GM19328 (cell line): Measurements from ENCODE around the gene ARL13B.
"Not testable (repeated sequence)": the region's sequence is repeated elsewhere in the genome, so short reads cannot be mapped to it uniquely, and the experiment has no call there.

Experiments
- ATAC-seq: cut with Tn5 transposase; IDR thresholded peaks from one replicate; pipeline ENCODE4 v1.9.1; 2021; ENCODE audit warnings: mild to moderate bottlenecking, moderate library complexity; ENCODE audit not compliant: unreplicated experiment

The ARL13B gene

GRCh38 chr3:94050546-94050945 lies 70.6 kb downstream of the ARL13B start:
- ATAC-seq, result no peak

- no peak for ATAC-seq
These were observed 81.3 kb downstream of the ARL13B start for GRCh38 chr3:94061297-94061696.

- peak; percentile 94 for ATAC-seq
These were observed 82.8 kb downstream of the ARL13B start, which contains the start of the genes DHFR2 and NSUN3 for GRCh38 chr3:94062513-94063404. Gene DHFR2, minus strand, starts transcription at chr3:94062916. Its CDS starts 1,405 bp downstream, at chr3:94061511. Gene NSUN3, plus strand, starts transcription at chr3:94063061. Its CDS starts 66 bp downstream, at chr3:94063127.

- no peak for ATAC-seq
These were observed 83.7 kb downstream of the ARL13B start for GRCh38 chr3:94063496-94064119.

GRCh38 chr3:94064243-94064860 lies 84.4 kb downstream of the ARL13B start:
- ATAC-seq, result no peak

GRCh38 chr3:94065122-94065521 lies 85.2 kb downstream of the ARL13B start:
- ATAC-seq, result no peak

- ATAC-seq, result no peak
These were observed 86.0 kb downstream of the ARL13B start for GRCh38 chr3:94065819-94066480.

GRCh38 chr3:94066506-94067500 lies 86.8 kb downstream of the ARL13B start:
- no peak for ATAC-seq

GRCh38 chr3:94069194-94069813 lies 89.3 kb downstream of the ARL13B start:
- no peak for ATAC-seq

- ATAC-seq, result peak; percentile 84
These were observed 90.5 kb downstream of the ARL13B start for GRCh38 chr3:94070341-94070911.

- peak; percentile 57 for ATAC-seq
These were observed 91.8 kb downstream of the ARL13B start for GRCh38 chr3:94071713-94072284.

- no peak for ATAC-seq
These were observed 96.1 kb downstream of the ARL13B start for GRCh38 chr3:94076055-94076454.

- ATAC-seq, result not testable (repeated sequence)
These were observed 100.6 kb downstream of the ARL13B start for GRCh38 chr3:94080552-94080951.

- no peak for ATAC-seq
These were observed 101.9 kb downstream of the ARL13B start for GRCh38 chr3:94081884-94082283.

- ATAC-seq, result no peak
These were observed 102.5 kb downstream of the ARL13B start for GRCh38 chr3:94082391-94082937.

GRCh38 chr3:94083261-94083660 lies 103.3 kb downstream of the ARL13B start:
- peak; percentile 70 for ATAC-seq

- no peak for ATAC-seq
These were observed 109.2 kb downstream of the ARL13B start for GRCh38 chr3:94089126-94089525.

GRCh38 chr3:94092086-94092485 lies 112.1 kb downstream of the ARL13B start:
- no peak for ATAC-seq
